Measurements from ENCODE around the gene TLR5.
"Not testable (repeated sequence)": the region's sequence is repeated elsewhere in the genome, so short reads cannot be mapped to it uniquely, and the experiment has no call there.

Gene TLR5, protein sequence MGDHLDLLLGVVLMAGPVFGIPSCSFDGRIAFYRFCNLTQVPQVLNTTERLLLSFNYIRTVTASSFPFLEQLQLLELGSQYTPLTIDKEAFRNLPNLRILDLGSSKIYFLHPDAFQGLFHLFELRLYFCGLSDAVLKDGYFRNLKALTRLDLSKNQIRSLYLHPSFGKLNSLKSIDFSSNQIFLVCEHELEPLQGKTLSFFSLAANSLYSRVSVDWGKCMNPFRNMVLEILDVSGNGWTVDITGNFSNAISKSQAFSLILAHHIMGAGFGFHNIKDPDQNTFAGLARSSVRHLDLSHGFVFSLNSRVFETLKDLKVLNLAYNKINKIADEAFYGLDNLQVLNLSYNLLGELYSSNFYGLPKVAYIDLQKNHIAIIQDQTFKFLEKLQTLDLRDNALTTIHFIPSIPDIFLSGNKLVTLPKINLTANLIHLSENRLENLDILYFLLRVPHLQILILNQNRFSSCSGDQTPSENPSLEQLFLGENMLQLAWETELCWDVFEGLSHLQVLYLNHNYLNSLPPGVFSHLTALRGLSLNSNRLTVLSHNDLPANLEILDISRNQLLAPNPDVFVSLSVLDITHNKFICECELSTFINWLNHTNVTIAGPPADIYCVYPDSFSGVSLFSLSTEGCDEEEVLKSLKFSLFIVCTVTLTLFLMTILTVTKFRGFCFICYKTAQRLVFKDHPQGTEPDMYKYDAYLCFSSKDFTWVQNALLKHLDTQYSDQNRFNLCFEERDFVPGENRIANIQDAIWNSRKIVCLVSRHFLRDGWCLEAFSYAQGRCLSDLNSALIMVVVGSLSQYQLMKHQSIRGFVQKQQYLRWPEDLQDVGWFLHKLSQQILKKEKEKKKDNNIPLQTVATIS

DNA sequence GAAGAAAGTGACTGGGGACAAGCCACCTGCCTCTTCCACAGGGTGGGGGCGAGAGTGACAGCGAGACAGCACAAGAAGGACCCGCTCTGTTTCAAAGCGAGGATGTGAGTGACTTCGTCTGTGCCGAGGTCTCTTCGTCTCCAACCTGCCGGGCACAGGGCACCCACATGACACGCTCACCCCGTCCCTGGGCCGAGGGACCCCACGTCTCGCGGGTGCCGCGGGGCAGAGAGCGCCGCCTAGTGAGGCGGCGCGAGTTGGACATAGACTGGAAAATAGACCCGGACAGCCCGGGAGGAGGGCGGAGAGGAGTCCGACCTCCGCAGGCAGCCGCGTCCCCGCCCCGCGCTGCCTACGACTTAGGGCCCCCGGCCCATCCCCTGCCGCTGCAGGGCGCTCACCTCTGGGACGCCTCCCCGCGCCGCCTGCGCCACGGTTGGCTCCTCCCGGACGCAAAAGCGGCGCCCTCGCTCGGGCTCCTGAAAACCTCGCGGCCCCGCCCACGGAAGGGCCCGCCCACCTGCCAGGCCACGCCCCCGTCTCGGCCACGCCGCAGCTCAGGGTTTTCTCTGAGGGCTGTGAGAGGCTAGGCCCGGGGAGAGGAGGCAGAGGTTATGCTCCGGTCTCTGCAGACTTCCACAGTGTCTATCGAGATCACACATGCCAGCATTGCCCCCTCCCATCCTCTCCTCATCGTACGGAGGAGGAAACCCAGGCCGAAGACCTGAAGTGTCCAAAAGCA is at the start of gene TLR5:
TLR5 (minus strand) TSS at position 454 of the 742 bp plus-strand sequence. CDS start 30,217 bp downstream, outside the sequence.
- no peak for DNase-seq (ENCODE audit: low read depth, low spot score)

DNA sequence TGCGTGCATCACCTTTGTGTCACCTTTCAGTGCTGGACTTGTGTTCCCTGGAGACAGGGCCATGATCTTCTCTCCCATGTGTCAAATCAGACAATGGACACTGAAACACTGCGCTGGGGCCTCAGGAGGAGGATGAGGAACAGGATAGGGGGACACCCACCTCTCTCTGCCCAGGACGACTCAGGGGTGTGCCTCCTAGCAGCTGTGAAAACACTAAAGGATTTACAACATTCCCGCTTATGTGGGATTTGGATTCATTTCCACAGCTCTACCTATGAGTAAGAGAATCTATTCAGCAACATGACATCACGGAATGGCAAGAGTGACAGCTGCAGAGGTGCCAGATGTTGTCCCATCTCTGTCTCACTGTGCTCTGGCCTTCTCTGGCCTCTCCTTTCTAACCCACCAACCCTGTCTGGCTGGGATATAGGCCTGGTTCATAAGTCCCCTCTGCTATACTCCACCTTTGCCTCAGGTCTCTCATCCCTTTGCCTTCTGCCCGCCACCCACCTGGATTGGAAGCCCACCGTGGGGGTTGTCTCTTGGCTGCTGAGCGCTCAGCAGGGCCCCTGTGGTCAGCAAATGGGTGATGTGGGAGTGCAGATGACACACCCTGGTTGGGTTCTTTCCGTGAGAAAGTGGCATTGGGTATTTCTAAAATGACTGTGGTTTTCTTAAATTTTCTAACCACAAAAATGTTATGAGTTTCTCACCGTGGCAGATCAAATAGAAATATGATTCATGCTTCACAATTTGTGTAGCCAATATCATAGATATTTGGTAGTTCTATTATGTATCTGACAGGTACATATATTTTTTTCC is 47.1 kb upstream of the TLR5 start:
- no peak for DNase-seq (ENCODE audit: low read depth, low spot score)

DNA sequence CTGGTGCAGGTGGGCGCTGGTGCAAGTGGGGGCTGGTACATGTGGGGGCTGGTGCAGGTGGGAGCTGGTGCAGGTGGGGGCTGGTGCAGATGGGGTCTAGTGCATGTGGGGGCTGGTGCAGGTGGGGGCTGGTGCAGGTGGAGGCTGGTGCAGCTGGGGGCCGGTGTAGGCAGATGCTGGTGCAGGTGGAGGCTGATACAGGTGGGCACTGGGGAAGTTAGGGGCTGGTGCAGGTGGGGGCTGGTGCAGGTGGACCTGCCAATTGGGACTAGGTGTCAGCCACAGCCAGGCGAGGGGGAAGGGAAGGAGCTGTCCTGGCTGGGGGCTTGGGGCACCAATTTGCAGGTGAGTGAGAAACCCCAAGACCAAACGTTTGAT is 46.5 kb upstream of the TLR5 start:
- no peak for DNase-seq (ENCODE audit: low read depth, low spot score)

DNA sequence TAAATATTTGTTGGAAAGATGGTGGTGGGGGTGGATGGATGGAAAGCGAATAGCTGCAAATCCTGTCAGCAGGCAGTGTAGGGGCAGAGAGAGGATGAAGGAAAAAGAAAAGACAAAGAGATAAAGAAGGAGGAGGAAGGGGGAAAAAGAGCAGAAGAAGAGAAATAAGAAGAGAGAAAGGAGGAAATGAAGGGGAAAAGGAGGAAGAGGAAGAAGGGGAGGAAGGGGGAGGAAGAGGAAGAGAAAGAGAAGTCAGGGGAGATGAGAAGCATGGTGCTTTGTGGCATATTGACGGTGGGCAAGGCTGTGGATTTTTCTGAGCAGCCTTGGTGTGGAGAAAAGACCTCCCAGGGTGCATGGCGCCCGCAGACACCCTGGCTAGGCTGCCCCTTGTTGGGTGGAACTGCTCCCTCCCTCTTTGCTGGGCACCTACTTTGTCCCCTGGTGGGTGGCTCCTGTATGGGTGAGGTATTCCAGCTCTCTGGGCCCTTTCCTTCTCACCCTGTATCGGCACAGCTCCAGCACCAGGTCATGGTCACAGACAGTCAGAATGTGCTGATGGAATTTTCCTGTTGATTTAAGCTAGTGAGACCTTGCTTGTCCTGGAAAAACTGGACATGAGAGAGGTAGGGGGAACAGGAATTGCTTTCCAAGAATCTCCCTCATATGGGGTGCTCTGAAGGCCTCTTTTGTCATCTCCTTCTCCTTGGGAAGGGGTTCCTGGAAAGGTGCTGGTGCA is 45.7 kb upstream of the TLR5 start:
- no peak for DNase-seq (ENCODE audit: low read depth, low spot score)

DNA sequence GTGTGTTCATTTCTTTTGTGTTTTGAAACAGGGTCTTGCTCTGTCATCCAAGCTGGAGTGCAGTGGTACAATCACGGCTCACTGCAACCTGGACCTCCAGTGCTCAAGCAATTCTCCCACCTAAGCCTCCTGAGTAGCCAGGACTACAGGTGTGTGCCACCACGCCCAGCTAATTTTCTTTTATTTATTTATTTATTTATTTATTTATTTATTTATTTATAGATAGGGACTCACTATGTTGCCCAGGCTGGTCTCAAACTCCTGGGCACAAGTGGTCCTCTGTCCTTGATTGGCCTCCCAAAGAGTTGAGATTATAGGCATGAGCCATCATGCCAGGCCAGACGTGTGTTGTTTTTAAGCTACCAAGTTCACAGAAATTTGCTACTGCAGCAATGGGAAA is 43.8 kb upstream of the TLR5 start:
- no peak for DNase-seq (ENCODE audit: low read depth, low spot score)

GRCh38 chr1:223183268-223183862 is 40.3 kb upstream of the TLR5 start:
- DNase-seq (ENCODE audit: low read depth, low spot score): no peak

- no peak for DNase-seq (ENCODE audit: low read depth, low spot score)
These were observed 37.8 kb upstream of the TLR5 start for GRCh38 chr1:223180731-223181321.

DNA sequence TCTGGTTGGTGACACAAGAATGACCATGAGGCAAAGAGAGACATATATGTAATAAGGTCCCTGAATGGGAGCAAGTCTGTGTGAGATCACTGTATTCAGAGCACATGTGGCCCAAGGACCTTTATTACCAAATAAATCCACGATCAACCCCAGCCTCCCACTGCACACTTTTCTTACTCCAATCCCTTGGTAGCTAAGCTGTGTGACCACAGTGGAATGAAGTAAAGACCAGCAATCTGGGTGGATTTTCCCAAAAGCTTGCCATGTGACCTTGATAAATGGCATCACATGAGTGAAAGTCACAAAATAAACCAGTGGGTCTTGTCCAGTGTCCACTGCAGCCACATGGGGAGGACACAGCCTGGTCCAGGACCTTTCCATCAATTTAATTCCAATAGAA is 36.7 kb upstream of the TLR5 start:
- no peak for DNase-seq (ENCODE audit: low read depth, low spot score)

DNA sequence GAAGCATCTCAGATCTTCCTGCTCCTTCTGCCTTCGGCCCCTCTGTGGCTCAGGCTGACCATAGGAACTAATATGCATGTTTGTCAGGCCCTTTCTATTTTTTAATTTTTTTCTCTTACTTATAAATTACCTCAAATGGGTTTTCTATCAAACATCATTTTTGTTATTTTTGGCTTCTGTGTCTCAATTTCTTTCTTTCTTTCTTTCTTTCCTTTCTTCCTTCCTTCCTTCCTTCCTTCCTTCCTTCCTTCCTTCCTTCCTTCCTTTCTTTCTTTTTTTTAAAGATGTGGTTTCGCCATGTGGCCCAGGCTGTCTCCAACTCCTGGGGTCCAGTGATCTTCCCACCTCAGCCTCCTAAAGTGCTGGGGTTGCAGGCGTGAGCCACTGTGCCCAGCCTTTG is 36.2 kb upstream of the TLR5 start:
- no peak for DNase-seq (ENCODE audit: low read depth, low spot score)

DNA sequence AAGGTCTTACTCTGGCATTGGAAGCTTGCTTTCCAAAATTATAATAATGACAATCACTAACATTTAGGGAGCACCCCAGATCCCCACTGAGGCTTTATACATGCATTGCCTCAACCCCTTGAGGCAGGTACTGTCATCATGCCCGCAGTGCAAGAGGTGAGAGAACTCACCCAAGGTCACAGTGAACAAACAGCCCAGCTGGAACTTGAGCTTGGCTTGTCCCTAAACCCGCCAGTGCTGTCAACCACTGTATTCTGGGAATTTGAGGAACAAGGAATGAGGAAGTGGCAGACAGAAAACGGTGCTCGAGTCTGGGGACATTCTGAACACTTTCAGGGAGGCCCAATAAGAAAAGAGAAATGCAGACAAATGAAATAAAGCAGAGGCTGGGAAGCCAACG is 34.6 kb upstream of the TLR5 start:
- DNase-seq (ENCODE audit: low read depth, low spot score): no peak

DNA sequence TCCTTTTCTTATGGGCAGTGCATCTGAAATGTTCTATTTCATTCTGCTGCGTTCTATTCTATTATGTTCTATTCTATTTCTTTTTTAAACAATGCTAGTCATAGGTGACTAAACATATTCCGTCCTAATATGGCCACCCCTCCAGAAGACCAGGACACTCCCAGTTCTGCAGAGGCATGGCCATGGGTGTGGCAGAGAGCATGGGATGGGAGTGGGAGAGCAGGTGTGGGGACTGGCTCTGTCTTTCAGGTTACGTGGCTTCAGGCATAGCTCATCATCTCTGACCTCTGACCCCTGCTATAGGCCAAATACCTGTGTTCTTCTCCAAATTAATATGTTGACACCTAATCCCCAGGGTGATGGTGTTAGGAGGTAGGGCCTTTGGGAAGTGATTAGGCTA is 33.4 kb upstream of the TLR5 start:
- DNase-seq (ENCODE audit: low read depth, low spot score): no peak

GRCh38 chr1:223175633-223176032 is 32.6 kb upstream of the TLR5 start:
- no peak for DNase-seq (ENCODE audit: low read depth, low spot score)

DNA sequence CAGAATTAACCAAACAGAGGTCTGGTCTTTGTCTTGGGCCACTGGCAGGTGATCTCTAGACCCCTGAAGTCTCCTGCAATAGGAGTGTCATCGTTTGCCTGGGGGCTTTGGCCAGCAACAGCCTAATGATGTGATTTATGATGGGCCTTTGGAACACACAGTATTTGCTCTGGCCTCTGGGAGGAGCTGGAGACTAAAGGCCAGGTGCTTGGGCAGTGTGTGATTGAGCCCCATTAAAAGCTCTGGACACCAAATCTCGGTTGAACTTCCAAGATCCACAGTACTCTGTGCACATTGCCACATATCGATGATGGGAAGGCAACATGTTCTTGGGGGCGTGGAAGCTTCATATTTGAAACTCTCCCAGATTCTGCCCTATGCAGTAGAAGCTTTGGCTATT is 32.0 kb upstream of the TLR5 start:
- no peak for DNase-seq (ENCODE audit: low read depth, low spot score)

- DNase-seq (ENCODE audit: low read depth, low spot score): not testable (repeated sequence)
These were observed 26.4 kb upstream of the TLR5 start for GRCh38 chr1:223169458-223169857.

DNA sequence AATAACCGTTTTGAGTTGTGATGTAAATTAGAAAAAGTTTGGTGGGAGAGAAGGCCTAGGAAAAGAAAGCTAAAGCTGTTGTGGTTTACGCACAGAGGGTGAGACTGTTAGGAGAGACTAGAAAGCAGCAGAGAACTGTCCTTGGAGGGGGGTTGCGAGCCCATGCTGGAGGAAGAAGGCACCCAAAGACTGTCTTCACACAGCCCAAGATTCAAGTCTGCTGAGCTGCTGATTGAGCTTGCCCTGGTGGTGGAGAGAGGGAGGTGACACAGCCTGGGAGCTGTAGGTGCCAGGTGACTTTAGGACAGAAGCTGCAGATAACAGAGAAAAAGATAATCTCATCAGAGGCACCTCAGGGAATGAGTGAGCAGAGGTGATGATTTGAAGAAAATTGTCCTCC is 18.3 kb upstream of the TLR5 start:
- DNase-seq (ENCODE audit: low read depth, low spot score): no peak

DNA sequence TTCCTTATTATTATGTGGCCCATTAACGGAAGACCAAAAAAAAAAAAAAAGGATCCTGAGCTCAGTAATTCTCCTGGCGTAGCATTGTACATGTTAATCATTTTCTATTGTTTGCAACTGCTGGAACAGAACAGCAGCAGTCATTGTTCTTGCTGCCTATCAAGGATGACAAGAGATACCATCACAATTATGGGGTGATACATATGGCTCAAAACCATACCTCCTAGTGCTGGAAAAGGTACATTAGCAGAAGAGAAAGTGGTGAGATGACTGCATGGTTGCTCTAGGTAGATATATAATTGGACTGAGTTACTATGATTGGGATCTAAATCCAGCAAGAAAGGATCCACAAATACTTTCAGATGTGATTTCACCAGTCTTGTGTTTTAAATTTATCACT is 13.3 kb upstream of the TLR5 start:
- DNase-seq (ENCODE audit: low read depth, low spot score): no peak

DNA sequence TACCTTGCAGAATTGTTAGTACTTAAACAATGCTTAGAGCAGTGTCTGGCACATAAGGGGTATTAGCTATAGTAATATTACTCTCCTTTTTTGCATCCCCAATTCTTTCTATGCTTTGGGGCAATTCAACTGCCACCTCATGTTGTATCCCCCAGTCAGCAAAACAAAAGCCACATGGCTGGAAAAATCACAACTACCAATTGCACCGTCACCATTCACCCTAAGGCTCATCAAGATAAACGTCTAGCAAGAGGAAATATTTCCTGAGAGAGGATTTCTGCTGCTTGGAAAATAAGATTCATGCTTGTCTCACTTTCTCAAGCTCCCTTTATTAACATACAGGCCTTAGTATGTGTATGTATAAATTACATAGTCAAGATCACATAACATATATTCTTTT is 12.1 kb upstream of the TLR5 start:
- DNase-seq (ENCODE audit: low read depth, low spot score): no peak

DNA sequence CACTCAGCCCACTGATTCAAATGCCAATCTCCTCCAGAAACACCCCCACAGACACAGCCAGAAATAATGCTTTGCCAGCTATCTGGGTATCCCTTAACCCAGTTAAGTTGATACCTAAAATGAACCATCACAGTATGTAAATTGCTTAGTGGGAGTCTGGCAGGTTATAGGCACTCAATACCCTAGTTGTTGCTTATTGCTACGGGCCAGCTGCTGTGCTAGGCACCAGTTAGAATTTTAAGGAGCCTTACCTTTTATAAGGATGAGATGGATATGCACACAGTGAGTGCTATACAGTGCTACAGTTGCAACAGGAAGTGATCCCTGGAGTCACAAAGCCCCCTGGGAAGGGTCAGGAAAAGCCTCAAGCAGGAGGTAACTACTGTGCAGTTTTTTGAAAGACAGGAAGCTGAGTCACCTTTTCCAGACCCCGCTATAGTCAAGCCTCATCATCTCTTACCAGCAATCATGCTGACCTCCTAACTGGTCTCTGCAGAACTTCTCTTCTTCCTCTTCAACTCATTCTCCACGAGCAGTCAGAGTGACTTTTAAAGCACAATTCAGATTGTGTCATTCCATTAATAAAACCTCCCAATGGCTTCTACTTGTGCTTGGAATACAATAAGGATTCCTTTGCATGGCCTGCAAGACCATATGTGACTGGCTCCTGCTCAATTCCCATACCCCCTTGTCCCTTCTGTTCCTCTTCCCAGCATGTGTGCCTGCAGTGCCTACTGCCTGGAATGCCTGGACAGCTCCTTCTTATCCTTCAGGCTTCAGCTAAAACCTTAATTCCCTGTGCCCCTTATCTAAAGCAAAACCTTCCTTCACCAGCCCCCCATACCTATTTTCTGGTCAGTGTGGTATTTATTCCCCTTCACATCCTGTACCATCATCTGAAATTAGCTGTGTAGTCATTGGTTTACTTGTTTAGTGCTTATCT is 10.4 kb upstream of the TLR5 start:
- no peak for DNase-seq (ENCODE audit: low read depth, low spot score)

- no peak for DNase-seq (ENCODE audit: low read depth, low spot score)
These were observed 9.4 kb upstream of the TLR5 start for GRCh38 chr1:223152399-223152798.

Measured in iPS DF 19.7 (cell line).